Ectodermal cell (in vitro differentiated cells): ENCODE results near the gene RABGGTA.

Experiments
- H3K27ac ChIP-seq: 2 replicates; pipeline ENCODE4 v1.7.0; 2013; ENCODE audit warnings: mild to moderate bottlenecking, low read depth, low read length; ENCODE audit not compliant: insufficient read depth, poor library complexity, severe bottlenecking
- H3K27me3 ChIP-seq: 2 replicates; pipeline ENCODE4 v1.7.0; 2013; ENCODE audit warnings: mild to moderate bottlenecking, low read length; ENCODE audit not compliant: insufficient read depth, control insufficient read depth, poor library complexity, severe bottlenecking
- H3K36me3 ChIP-seq: one replicate; pipeline ENCODE4 v1.7.0; 2013; ENCODE audit warnings: low read length; ENCODE audit not compliant: control insufficient read depth, insufficient read depth
- H3K4me1 ChIP-seq: one replicate; pipeline ENCODE4 v1.7.0; 2013; ENCODE audit warnings: low read length; ENCODE audit not compliant: control insufficient read depth, insufficient read depth
- H3K4me3 ChIP-seq: 2 replicates; pipeline ENCODE4 v1.7.0; 2013; ENCODE audit warnings: low read depth, low read length, control low read depth; ENCODE audit not compliant: insufficient read depth
- H3K9me3 ChIP-seq: 2 replicates; pipeline ENCODE4 v1.7.0; 2013; ENCODE audit warnings: mild to moderate bottlenecking, low read length, moderate library complexity; ENCODE audit not compliant: control insufficient read depth
- WGBS, 2 experiments: methylation state at CpG; one replicate each; pipeline ENCODE4 v1.1.7; 2013; ENCODE audit warnings: missing lambda C conversion rate in 2 of 2; 5-methylcytosine and 5-hydroxymethylcytosine counted together

Gene RABGGTA

GRCh38 chr14:24311837-24312615 lies 40.6 kb upstream of the RABGGTA start:
- 93 to 96% methylated on average over 1 of the region's 1 CpG for WGBS, 2 experiments
- Histone ChIP-seq H3K4me3 (no peak overlapping the region), H3K27ac (no peak overlapping the region), H3K9me3 (no peaks in the 10 kb centered on the region), H3K27me3 (no peaks in the 10 kb centered on the region), H3K4me1 (no peaks in the 10 kb centered on the region), H3K36me3 (no peaks in the 10 kb centered on the region)

DNA sequence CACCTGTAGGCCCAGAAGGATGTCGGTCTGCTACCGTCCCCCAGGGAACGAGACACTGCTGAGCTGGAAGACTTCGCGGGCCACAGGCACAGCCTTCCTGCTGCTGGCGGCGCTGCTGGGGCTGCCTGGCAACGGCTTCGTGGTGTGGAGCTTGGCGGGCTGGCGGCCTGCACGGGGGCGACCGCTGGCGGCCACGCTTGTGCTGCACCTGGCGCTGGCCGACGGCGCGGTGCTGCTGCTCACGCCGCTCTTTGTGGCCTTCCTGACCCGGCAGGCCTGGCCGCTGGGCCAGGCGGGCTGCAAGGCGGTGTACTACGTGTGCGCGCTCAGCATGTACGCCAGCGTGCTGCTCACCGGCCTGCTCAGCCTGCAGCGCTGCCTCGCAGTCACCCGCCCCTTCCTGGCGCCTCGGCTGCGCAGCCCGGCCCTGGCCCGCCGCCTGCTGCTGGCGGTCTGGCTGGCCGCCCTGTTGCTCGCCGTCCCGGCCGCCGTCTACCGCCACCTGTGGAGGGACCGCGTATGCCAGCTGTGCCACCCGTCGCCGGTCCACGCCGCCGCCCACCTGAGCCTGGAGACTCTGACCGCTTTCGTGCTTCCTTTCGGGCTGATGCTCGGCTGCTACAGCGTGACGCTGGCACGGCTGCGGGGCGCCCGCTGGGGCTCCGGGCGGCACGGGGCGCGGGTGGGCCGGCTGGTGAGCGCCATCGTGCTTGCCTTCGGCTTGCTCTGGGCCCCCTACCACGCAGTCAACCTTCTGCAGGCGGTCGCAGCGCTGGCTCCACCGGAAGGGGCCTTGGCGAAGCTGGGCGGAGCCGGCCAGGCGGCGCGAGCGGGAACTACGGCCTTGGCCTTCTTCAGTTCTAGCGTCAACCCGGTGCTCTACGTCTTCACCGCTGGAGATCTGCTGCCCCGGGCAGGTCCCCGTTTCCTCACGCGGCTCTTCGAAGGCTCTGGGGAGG lies 39.5 kb upstream of the RABGGTA start, which contains the start of gene LTB4R:
LTB4R (plus strand) TSS at position 857 of the 959 bp plus-strand sequence. CDS start 4,150 bp downstream, outside the sequence.
- Histone ChIP-seq H3K4me3 (no peak within 1 kb of the TSS), H3K36me3 (peaks cover 5% of the 10 kb centered on the region), H3K27me3 (no peaks in the 10 kb centered on the region), H3K27ac (no peak within 1 kb of the TSS), H3K4me1 (no peaks in the 10 kb centered on the region), H3K9me3 (no peaks in the 10 kb centered on the region)
- WGBS, 2 experiments: 96% methylated on average over 99 of the region's 99 CpGs

- H3K27ac ChIP-seq: no peak overlapping the region
- H3K27me3 ChIP-seq: no peaks in the 10 kb centered on the region
- WGBS, 2 experiments: 93 to 95% methylated on average over 5 of the region's 5 CpGs
- no peaks in the 10 kb centered on the region for H3K9me3 ChIP-seq
- H3K4me3 ChIP-seq: no peak overlapping the region
- no peaks in the 10 kb centered on the region for H3K4me1 ChIP-seq
- H3K36me3 ChIP-seq: peaks cover 12% of the 10 kb centered on the region
These were observed 38.9 kb upstream of the RABGGTA start for GRCh38 chr14:24310265-24310645.

- H3K27me3 ChIP-seq: no peaks in the 10 kb centered on the region
- H3K36me3 ChIP-seq: peaks cover 15% of the 10 kb centered on the region
- no peaks in the 10 kb centered on the region for H3K9me3 ChIP-seq
- 95 to 96% methylated on average over 5 of the region's 5 CpGs for WGBS, 2 experiments
- no peak within 1 kb of the TSS for H3K4me3 ChIP-seq
- H3K4me1 ChIP-seq: no peaks in the 10 kb centered on the region
- no peak within 1 kb of the TSS for H3K27ac ChIP-seq
These were observed 38.3 kb upstream of the RABGGTA start, which contains the start of gene LTB4R2 for GRCh38 chr14:24309538-24310264. Gene LTB4R2 (plus strand): TSS chr14:24310140. CDS start chr14:24310665, 525 bp downstream.

DNA sequence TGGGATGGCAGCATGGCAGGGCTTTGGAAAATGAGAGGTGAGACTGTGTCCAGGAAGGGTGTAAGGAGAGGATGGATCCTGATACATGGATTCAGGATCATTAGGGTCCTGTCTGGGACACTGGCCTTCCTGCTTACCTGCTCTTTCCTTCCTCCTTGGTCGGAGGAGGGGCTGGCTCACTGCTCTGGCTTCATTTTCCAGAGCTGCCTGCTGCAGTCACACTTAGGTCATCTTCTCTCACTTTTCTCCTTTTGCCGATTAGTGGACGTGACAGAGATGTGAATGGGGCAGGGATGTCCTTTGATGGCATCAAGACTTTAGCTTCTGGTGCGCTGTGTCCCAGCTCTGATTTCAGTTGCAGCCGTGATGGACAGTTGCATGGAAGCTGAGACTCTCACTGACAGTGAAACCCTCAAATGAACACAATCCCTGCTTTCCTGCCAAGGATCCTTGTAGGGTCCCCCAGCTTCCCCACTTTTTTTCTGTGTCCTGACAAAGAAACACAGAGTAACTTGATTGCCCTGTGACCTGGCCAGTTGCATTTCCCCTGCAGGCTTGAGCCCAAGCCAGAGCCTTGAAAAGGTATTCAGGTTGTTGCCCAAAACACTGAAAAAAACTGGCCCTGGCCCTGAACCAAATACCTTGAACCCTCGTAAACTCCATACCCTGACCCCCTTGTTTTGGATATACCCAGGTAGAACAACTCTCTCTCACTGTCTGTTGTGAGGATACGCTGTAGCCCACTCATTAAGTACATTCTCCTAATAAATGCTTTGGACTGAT lies 37.1 kb upstream of the RABGGTA start:
- no peak overlapping the region for H3K4me3 ChIP-seq
- no peaks in the 10 kb centered on the region for H3K27me3 ChIP-seq
- H3K4me1 ChIP-seq: no peaks in the 10 kb centered on the region
- 90 to 94% methylated on average over 7 of the region's 7 CpGs for WGBS, 2 experiments
- no peak overlapping the region for H3K27ac ChIP-seq
- no peaks in the 10 kb centered on the region for H3K9me3 ChIP-seq
- peaks cover 26% of the 10 kb centered on the region for H3K36me3 ChIP-seq

- Histone ChIP-seq H3K4me1 (no peaks in the 10 kb centered on the region), H3K36me3 (peaks cover 32% of the 10 kb centered on the region), H3K4me3 (no peak within 1 kb of the TSS), H3K27ac (no peak within 1 kb of the TSS), H3K9me3 (no peaks in the 10 kb centered on the region), H3K27me3 (no peaks in the 10 kb centered on the region)
- WGBS, 2 experiments: 71 to 73% methylated on average over 6 of the region's 6 CpGs
These were observed 36.4 kb upstream of the RABGGTA start, which contains the start of gene CIDEB for GRCh38 chr14:24307575-24308341. Gene CIDEB (minus strand): TSS chr14:24307977. CDS start chr14:24307858, 119 bp downstream.

- H3K4me3 ChIP-seq: no peak overlapping the region
- H3K9me3 ChIP-seq: no peaks in the 10 kb centered on the region
- H3K27me3 ChIP-seq: no peaks in the 10 kb centered on the region
- H3K36me3 ChIP-seq: peaks cover 37% of the 10 kb centered on the region
- WGBS, 2 experiments: 86 to 88% methylated on average over 11 of the region's 11 CpGs
- H3K27ac ChIP-seq: no peak overlapping the region
- no peaks in the 10 kb centered on the region for H3K4me1 ChIP-seq
These were observed 35.8 kb upstream of the RABGGTA start for GRCh38 chr14:24307156-24307574.

DNA sequence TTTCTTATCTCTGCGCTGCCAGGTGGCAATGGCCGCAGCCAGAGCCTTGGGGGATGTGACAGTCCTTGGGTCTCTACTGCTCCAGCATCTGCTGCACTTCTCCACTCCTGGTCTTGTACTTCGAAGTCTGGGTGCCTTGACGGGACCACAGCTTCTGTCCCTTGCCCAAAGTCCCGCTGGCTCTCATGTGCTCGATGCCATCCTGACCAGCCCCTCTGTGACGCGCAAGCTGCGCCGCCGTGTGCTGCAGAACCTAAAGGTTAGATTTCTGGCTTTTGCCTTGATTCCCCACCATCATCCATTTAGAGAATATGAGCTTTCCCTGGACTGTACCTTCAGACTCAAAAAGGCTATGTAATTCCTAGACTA lies 32.6 kb upstream of the RABGGTA start:
- Histone ChIP-seq H3K4me1 (peaks cover 3% of the 10 kb centered on the region), H3K36me3 (peaks cover 44% of the 10 kb centered on the region), H3K9me3 (no peaks in the 10 kb centered on the region), H3K27ac (no peak overlapping the region), H3K27me3 (no peaks in the 10 kb centered on the region), H3K4me3 (no peak overlapping the region)
- 96% methylated on average over 11 of the region's 11 CpGs for whole genome bisulfite sequencing, 2 experiments
